Measurements from ENCODE around the gene FAM153A.
"Not testable (repeated sequence)": the region's sequence is repeated elsewhere in the genome, so short reads cannot be mapped to it uniquely, and the experiment has no call there.

GRCh38 chr5:177812160-177812743, 29.6 kb upstream of the FAM153A start:
- TF ChIP-seq, protein P1, sequence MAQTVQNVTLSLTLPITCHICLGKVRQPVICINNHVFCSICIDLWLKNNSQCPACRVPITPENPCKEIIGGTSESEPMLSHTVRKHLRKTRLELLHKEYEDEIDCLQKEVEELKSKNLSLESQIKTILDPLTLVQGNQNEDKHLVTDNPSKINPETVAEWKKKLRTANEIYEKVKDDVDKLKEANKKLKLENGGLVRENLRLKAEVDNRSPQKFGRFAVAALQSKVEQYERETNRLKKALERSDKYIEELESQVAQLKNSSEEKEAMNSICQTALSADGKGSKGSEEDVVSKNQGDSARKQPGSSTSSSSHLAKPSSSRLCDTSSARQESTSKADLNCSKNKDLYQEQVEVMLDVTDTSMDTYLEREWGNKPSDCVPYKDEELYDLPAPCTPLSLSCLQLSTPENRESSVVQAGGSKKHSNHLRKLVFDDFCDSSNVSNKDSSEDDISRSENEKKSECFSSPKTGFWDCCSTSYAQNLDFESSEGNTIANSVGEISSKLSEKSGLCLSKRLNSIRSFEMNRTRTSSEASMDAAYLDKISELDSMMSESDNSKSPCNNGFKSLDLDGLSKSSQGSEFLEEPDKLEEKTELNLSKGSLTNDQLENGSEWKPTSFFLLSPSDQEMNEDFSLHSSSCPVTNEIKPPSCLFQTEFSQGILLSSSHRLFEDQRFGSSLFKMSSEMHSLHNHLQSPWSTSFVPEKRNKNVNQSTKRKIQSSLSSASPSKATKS (CRISPR knock-in tag; IDR thresholded peaks at IDR 0.05) = not testable (repeated sequence)
- TF ChIP-seq YY1 (IDR thresholded peaks at IDR 0.05; ENCODE audit: borderline replicate concordance in 1 of 3, control insufficient read depth in 1 of 3, extremely low read depth in 1 of 3, insufficient read depth in 3 of 3, insufficient read length in 1 of 3, insufficient replicate concordance in 2 of 3, low read depth in 1 of 3, low read length in 2 of 3) = not testable (repeated sequence)

Measured in K562 (cell line).